K562 treated with DMSO at 1 percent for 48 hours (cell line): ENCODE results near the gene CGB8. TPM values are rescaled to one million over a fixed set of nuclear protein-coding genes. Genes with fewer than 3 reads are reported as not detected.

ENCODE experiments used
- total RNA-seq: library from RNA; unstranded; fragments of 300-600 nt; gene quantifications from 2 replicates; pipeline ENCODE4 v1.2.3, GENCODE V29; 2022; ENCODE audit warnings: low replicate concordance; ENCODE audit errors: extremely low read depth

Gene CGB8
- total RNA-seq, result not detected in 2 replicates

DNA sequence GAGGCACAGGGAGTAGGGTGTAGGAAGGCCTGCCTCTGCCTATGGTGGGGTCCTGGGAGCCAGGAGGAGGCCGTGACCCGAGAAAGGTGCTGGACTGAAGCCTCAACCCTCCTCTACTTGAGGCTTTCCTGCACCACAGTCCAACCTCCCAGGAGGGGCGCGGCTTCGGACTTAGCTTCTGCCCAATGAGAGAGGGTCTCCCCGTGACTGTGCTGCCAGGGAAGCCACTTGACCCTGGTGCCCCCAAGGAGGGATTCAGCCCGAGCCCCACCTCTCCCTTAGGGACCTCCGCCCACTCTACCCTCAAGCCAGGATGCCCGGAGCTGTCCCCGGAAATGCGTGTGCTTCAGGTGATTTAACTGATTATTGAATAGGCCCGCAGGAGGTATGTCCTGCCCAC is at the start of gene CGB8:
TSS of gene CGB8 (minus strand) at position 101 of the 400 bp plus-strand sequence. CDS start 372 bp downstream, outside the sequence.

DNA sequence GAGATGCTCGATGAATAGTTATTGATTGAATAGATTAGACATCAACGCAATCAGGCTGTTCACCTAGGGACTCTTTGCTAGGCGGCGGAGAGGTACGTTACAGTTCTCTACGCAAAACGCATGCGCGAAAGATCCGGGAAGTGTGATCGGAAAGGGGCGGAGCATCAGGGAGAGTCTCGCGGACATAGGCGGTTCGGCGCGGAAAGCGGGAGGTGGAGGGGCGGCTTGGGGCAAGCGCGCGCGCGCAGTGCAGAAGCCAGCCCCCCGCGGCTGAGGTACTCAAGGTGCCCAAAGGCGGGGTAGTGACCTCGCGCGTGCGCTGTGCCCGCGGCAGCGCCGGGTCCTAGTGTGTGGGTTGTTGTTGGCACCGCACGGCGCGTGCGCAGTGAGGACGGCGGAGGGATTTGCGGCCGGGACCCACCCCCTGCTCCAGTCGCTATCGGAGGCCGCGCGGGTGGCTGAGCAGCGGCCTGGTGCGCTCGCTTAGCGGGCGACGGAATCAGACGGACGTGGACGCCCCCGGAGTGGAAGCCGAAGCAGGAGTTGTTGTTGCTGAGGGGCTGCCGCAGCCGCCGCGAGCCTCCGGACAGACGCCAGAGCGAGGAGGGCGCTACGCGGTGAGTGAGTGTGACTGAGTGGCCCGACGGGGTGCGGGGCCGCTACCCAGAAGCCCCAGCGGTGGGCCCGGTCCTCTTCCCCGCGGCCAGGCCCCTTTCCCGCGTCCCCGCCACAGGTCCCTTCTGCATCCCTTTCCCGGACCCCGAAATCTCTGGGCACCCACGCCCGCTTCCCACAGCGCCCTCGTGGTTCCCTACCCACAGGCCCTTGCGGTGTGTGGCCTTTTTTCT is 36.3 kb upstream of the CGB8 start, which contains the start of gene SNRNP70:
TSS of gene SNRNP70 (plus strand) at position 432 of the 848 bp plus-strand sequence. CDS start 964 bp downstream, outside the sequence.

DNA sequence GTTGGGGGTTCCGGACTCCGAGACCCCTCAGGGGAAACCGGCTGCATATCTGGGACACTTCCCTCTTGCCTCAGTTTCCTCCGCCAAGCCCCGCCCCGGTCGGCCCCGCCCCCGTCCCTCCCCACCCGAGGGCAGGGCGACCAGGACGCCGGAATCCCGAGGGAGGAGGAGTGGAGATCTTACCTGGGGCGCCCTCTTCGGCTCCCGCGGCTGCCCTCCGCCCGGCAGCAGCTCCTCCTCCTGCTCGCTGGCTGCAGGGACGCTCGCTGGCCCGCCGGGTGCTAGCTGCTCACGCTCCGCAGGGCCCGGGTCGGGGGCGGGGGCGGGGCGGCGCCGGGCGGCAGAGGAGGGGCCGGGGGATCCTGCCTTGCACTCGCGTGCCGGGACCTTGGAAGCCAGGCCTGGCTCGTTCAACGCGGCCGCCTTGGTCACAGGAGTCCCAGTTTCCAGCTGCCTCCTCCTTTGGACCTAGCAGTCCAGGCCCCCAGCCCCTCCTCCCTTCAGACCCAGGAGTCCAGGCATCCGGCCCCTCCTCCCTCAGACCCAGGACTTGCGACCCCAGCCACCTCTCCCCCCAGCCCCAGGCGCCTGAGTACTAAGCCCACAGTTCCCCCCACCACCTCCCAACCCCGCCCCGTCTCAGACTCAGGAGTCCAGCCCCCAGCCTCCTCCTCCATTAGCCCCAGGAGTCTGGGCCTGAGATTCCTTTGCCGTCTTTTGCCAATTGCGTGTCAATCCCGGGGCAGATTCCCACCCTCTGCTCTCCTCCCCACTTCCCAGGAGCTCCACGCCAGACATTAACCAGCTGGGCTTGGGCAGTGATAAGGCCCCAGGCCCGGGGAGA is 16.1 kb upstream of the CGB8 start, which contains the start of gene NTF4:
TSS of gene NTF4 (minus strand) at position 51 of the 844 bp plus-strand sequence. CDS start 2,821 bp downstream, outside the sequence.

DNA sequence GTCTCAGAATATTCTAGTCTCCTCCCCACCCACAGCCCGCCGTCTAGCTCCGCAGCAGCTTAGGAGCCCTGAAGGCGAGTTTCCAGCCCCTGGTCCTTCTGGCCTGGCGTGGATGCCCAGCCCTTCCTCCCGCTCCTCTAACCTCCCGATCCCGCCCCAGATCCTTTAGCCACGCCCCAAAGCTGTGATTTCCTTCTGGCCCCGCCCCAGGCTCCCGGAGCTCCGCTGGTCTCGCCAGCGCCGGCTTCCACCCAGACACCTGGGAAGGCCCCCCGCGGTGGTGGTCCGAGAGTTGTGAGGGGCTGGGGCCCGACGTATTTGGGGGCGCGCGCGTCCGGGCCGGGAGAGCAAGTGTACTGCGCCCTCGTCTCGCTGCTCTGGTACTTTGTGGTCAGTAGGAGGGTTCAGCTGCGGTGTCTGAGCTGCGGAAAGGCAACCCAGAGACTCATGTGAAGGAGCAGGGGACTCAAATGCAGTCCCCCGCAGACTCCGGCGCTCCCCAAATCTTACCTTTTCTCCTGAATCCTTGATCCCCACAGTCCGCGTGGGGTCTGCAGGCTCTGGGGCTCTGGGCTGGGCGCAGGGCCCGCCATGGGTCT is 8.8 kb upstream of the CGB8 start, which contains the start of gene CGB7:
TSS of gene CGB7 (minus strand) at position 114 of the 599 bp plus-strand sequence. CDS start 2,374 bp downstream, outside the sequence.

DNA sequence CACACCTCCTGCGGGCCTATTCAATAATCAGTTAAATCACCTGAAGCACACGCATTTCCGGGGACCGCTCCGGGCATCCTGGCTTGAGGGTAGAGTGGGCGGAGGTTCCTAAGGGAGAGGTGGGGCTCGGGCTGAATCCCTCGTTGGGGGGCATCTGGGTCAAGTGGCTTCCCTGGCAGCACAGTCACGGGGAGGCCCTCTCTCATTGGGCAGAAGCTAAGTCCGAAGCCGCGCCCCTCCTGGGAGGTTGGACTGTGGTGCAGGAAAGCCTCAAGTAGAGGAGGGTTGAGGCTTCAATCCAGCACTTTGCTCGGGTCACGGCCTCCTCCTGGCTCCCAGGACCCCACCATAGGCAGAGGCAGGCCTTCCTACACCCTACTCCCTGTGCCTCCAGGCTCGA is 5.4 kb downstream of the CGB8 start, which contains the start of gene CGB5:
TSS of gene CGB5 (plus strand) at position 301 of the 400 bp plus-strand sequence. CDS start 362 bp downstream, outside the sequence.

DNA sequence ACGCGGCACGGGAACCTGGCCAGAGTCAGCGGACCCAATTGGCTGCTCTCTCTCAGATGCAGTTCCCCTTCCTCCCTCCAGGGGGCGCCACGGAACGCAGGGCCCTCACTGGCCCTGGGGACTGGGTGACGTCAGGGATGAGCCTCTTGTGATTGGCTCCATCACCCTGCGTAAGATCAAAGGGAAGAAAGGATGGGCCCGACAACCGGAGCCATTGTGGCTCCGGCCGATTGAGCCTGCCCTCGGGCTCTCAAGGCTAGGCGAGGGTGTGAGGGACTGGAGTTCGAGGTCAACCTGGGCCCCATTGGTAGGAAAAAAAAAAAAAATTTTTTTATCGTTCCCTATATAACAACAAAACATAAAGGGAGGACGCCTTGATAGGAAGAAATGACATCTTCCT is 12.1 kb downstream of the CGB8 start, which contains the start of gene CGB1:
TSS of gene CGB1 (minus strand) at position 81 of the 400 bp plus-strand sequence. CDS start 184 bp downstream, outside the sequence.

DNA sequence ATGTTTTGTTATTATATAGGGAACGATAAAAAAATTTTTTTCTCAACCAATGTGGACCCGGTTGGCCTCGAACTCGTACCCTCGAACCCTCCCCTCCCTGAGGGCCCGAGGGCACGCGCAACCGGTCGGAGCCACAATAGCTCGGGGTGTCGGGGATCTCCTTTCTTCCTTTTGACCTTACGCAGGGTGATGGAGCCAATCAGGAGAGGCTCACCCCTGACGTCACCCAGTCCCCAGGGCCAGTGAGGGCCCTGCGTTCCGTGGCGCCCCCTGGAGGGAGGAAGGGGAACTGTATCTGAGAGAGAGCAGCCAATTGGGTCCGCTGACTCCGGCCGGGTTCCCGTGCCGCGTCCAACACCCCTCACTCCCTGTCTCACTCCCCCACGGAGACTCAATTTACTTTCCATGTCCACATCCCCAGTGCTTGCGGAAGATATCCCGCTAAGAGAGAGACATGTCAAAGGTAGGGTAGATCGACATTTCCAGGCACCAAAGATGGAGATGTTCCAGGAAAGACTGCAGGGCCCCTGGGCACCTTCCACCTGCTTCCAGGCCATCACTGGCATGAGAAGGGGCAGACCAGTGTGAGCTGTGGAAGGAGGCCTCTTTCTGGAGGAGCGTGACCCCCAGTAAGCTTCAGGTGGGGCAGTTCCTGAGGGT is 17.1 kb downstream of the CGB8 start, which contains the start of gene CGB2:
TSS of gene CGB2 (plus strand) at position 249 of the 660 bp plus-strand sequence. CDS start at position 455, 206 bp downstream.

DNA sequence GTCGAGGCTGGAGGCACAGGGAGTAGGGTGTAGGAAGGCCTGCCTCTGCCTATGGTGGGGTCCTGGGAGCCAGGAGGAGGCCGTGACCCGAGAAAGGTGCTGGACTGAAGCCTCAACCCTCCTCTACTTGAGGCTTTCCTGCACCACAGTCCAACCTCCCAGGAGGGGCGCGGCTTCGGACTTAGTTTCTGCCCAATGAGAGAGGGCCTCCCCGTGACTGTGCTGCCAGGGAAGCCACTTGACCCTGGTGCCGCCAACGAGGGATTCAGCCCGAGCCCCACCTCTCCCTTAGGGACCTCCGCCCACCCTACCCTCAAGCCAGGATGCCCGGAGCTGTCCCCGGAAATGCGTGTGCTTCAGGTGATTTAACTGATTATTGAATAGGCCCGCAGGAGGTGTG is 24.7 kb downstream of the CGB8 start, which contains the start of gene CGB3:
TSS of gene CGB3 (minus strand) at position 101 of the 400 bp plus-strand sequence. CDS start 362 bp downstream, outside the sequence.

DNA sequence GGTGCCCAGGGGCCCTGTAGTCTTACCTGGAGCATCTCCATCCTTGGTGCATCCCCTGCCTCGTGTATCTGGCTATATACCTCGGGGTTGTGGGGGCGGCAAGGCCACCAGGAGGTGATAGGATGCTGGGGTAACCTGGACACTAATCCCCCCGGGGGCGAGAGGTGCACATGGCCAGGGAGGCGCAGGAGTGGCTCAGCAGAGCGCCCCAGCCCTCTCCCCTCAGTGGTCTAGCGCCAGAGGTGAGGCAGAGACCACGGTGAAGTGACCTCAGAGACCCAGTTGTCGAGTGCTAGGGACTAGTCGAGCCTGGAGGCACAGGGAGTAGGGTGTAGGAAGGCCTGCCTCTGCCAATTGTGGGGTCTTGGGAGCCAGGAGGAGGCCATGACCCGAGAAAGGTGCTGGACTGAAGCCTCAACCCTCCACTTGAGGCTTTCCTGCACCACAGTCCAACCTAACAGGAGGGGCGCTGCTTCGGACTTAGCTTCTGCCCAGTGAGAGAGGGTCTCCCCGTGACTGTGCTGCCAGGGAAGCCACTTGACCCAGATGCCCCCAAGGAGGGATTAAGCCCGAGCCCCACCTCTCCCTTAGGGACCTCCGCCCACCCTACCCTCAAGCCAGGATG is 31.8 kb downstream of the CGB8 start, which contains the start of gene LHB:
TSS of gene LHB (minus strand) at position 51 of the 625 bp plus-strand sequence. CDS start at position 41, 10 bp downstream.

Other genes starting within 250 kb of the CGB8 start
- gene BCAT2, start 238.1 kb downstream of the CGB8 start, total RNA-seq, result not detected in 2 replicates
- gene HSD17B14, start 212.6 kb downstream of the CGB8 start, total RNA-seq, result not detected in 2 replicates
- not detected in 2 replicates for gene PLEKHA4, start 180.5 kb downstream of the CGB8 start, total RNA-seq
- gene PPP1R15A, start 176.7 kb downstream of the CGB8 start, total RNA-seq, result not detected in 2 replicates
- gene TULP2, start 150.4 kb downstream of the CGB8 start, total RNA-seq, result not detected in 2 replicates
- gene NUCB1, start 148.8 kb downstream of the CGB8 start, total RNA-seq, result 924 and 1,522 TPM in 2 replicates
- not detected in 2 replicates for gene DHDH, start 115.4 kb downstream of the CGB8 start, total RNA-seq
- gene BAX, start 94.2 kb downstream of the CGB8 start, total RNA-seq, result not detected in 2 replicates
- 5,393 and 6,511 TPM in 2 replicates for gene FTL, start 83.8 kb downstream of the CGB8 start, total RNA-seq
- 109 TPM in 1 of 2 replicates, not detected in the other for gene GYS1, start 55.8 kb downstream of the CGB8 start, total RNA-seq
- gene RUVBL2, start 55.2 kb downstream of the CGB8 start, total RNA-seq, result not detected in 2 replicates
- not detected in 2 replicates for gene LHB, start 32.0 kb downstream of the CGB8 start, total RNA-seq
- not detected in 2 replicates for gene CGB3, start 24.8 kb downstream of the CGB8 start, total RNA-seq
- gene CGB2, start 17.2 kb downstream of the CGB8 start, total RNA-seq, result not detected in 2 replicates
- not detected in 2 replicates for gene CGB1, start 12.2 kb downstream of the CGB8 start, total RNA-seq
- not detected in 2 replicates for gene CGB5, start 5.3 kb downstream of the CGB8 start, total RNA-seq
- gene CGB7, start 8.6 kb upstream of the CGB8 start, total RNA-seq, result not detected in 2 replicates
- gene NTF4, start 15.7 kb upstream of the CGB8 start, total RNA-seq, result not detected in 2 replicates
- gene KCNA7, start 23.6 kb upstream of the CGB8 start, total RNA-seq, result not detected in 2 replicates
- not detected in 2 replicates for gene SNRNP70, start 36.3 kb upstream of the CGB8 start, total RNA-seq
- not detected in 2 replicates for gene LIN7B, start 65.3 kb upstream of the CGB8 start, total RNA-seq
- gene C19orf73, start 70.0 kb upstream of the CGB8 start, total RNA-seq, result not detected in 2 replicates
- not detected in 2 replicates for gene PPFIA3, start 70.4 kb upstream of the CGB8 start, total RNA-seq
- not detected in 2 replicates for gene HRC, start 106.3 kb upstream of the CGB8 start, total RNA-seq
- gene TRPM4, start 108.7 kb upstream of the CGB8 start, total RNA-seq, result 127 TPM in 1 of 2 replicates, not detected in the other